Measurements from ENCODE around the gene ZNF737.

The ZNF737 gene

DNA sequence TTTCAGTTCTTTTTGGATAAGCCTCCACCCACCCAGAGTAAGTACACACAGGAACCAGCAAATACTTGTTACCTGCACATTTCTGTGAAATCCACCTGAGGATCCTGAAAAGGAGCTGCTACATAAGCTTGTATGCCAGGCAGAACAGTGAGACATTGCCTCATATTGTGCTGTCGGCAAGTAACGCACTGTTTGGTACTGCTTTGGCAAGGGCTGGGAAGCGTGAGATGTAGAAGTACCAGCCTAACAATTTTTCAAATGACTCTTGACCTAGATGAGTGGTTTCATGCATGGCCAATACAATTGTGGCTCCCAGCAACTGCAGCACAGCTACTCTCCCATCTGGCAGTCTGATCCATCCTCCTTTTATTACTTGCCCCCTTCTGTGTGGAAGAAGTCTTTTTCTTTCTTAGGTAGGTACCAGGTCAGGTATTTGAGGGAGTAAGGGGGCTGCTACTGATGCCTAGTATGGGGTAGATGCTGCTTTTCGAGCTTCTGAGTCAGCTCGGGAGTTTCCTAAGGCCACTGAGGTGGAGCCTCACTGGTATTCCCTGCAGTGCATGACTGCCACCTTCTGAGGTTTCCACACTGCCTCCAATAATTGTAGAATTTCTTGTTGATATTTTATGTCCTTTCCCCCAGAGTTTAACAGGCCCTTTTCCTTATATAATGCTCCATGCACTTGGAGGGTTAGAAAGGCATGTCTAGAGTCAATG, 52.2 kb downstream of the ZNF737 start:
- TF ChIP-seq, protein P1, sequence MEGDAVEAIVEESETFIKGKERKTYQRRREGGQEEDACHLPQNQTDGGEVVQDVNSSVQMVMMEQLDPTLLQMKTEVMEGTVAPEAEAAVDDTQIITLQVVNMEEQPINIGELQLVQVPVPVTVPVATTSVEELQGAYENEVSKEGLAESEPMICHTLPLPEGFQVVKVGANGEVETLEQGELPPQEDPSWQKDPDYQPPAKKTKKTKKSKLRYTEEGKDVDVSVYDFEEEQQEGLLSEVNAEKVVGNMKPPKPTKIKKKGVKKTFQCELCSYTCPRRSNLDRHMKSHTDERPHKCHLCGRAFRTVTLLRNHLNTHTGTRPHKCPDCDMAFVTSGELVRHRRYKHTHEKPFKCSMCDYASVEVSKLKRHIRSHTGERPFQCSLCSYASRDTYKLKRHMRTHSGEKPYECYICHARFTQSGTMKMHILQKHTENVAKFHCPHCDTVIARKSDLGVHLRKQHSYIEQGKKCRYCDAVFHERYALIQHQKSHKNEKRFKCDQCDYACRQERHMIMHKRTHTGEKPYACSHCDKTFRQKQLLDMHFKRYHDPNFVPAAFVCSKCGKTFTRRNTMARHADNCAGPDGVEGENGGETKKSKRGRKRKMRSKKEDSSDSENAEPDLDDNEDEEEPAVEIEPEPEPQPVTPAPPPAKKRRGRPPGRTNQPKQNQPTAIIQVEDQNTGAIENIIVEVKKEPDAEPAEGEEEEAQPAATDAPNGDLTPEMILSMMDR (IDR thresholded peaks at IDR 0.05; ENCODE audit: low read depth, low read length), result no peak
- H3K4me3 ChIP-seq (ENCODE audit: low read depth, low read length), result no peak overlapping the region

GRCh38 chr19:20503476-20503875, 62.1 kb downstream of the ZNF737 start:
- H3K4me3 ChIP-seq (ENCODE audit: low read depth, low read length), result no peak overlapping the region
- TF ChIP-seq, protein P1 (IDR thresholded peaks at IDR 0.05; ENCODE audit: low read depth, low read length), result no peak
